Prostate gland (tissue), 2 donors: Measurements from ENCODE around the gene LMLN.

Source experiments
- POLR2A ChIP-seq: fragments of 450-650 bp; IDR thresholded peaks from one replicate; pipeline ENCODE4 v1.6.1; 2016; ENCODE audit warnings: antibody characterized with exemption, mild to moderate bottlenecking
- TF ChIP-seq, protein P1 (sequence below), 4 experiments: fragments of 200-600 bp in 2 of 4; fragments of 450-650 bp in 2 of 4; sonication (generic) in 2 of 4; IDR thresholded peaks; 1 replicate in 3 of 4; 2 replicates in 1 of 4; pipeline ENCODE4 v1.5.1; 2016 to 2019; ENCODE audit warnings: antibody characterized with exemption in 4 of 4, mild to moderate bottlenecking in 2 of 4, moderate library complexity in 2 of 4

GRCh38 chr3:198071602-198072287 lies 111.7 kb downstream of the LMLN start:
- TF ChIP-seq POLR2A: no peak
- TF ChIP-seq, protein P1, sequence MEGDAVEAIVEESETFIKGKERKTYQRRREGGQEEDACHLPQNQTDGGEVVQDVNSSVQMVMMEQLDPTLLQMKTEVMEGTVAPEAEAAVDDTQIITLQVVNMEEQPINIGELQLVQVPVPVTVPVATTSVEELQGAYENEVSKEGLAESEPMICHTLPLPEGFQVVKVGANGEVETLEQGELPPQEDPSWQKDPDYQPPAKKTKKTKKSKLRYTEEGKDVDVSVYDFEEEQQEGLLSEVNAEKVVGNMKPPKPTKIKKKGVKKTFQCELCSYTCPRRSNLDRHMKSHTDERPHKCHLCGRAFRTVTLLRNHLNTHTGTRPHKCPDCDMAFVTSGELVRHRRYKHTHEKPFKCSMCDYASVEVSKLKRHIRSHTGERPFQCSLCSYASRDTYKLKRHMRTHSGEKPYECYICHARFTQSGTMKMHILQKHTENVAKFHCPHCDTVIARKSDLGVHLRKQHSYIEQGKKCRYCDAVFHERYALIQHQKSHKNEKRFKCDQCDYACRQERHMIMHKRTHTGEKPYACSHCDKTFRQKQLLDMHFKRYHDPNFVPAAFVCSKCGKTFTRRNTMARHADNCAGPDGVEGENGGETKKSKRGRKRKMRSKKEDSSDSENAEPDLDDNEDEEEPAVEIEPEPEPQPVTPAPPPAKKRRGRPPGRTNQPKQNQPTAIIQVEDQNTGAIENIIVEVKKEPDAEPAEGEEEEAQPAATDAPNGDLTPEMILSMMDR (IDR thresholded peaks at IDR 0.05): no peak
